ENCODE data around the gene RPIA.

The RPIA gene

DNA sequence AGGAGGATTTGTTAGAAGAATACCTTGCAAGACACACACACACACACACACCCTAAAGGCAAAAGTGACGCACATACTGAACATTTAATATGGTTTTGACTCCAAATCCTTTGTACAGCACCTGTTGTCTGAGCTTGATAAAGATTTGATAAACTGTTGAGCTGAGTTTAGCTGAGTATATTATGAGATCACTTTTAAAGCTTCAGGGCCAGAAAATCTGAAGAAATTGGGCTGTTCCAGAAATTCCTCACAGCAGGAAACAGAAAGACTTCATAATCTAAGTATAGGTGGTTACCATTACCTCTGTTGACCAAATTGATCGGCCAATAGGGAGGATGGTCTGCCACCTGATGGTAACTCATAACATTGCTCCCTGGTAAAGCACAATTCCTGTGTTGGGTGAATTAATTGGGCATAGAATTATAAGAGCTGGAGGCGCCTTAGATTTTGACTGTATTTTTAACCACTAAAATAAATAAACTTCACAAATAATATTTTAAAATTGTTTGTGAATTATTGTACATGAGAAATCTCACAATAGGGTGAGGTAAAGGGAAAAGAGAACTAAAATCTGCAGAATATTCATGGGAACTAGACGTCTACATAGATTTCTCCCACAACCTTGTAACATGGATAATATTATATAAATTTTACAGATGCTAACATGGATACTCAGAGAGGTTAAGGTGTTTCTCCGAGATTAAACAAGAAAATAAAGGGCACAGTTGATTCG is 21.8 kb upstream of the RPIA start:
- CTCF ChIA-PET = interaction anchor here (0.6 to 10.6 kb wide), 20 partner anchors 9 to 123 kb away, joined by 3 to 167 read pairs (median 4); partner anchors contain the start of gene RPIA
- Mint-ChIP-seq H3K9me3 (no peaks in the 10 kb centered on the region), H3K36me3 (no peaks in the 10 kb centered on the region), H3K27ac (no peak overlapping the region), H3K27me3 (no peaks in the 10 kb centered on the region), H3K4me1 (no peaks in the 10 kb centered on the region), H3K4me3 (no peak overlapping the region)
- DNase-seq = peak; percentile 47

DNA sequence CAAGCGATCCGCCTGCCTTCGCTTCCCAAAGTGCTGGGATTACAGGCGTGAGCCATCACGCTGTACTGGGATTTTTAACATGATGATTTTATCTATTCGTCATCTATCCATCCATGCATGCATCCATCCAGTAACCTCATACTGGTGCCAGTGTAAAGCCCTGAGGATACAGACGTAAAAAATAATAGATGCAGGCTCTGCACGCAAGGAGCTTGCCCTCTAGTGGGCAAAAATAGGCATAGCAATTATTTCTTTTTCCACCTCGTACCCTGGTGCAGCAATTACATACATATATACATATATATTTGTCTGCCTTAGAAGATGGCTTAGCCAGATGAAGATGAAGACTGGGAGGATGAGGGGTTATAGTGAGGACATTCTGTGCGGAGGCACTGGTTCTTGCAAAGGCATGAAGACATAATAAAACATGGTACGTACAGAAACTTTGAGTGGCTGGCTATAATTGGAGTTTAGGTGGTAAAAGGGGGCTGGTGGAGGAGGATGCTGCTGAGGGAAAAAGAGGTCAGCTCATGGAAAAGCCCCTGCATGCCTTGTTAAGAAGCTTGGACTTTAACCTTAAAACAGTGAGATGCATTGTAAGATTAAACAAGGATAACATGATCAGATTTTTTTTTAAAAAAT is 19.6 kb upstream of the RPIA start:
- Mint-ChIP-seq H3K4me1 (no peaks in the 10 kb centered on the region), H3K4me3 (no peak overlapping the region), H3K27me3 (no peaks in the 10 kb centered on the region), H3K9me3 (no peaks in the 10 kb centered on the region), H3K27ac (no peak overlapping the region), H3K36me3 (no peaks in the 10 kb centered on the region)
- CTCF ChIA-PET = interaction anchor here (0.6 to 10.6 kb wide), 17 partner anchors 8 to 150 kb away, joined by 3 to 167 read pairs (median 4); no protein-coding TSS in a partner anchor
- no peak for DNase-seq

- Mint-ChIP-seq H3K27me3 (no peaks in the 10 kb centered on the region), H3K4me1 (no peaks in the 10 kb centered on the region), H3K36me3 (no peaks in the 10 kb centered on the region), H3K27ac (no peak overlapping the region), H3K9me3 (no peaks in the 10 kb centered on the region), H3K4me3 (no peak overlapping the region)
- CTCF ChIA-PET = interaction anchor here (1.7 to 10.6 kb wide), 3 partner anchors 19 to 81 kb away, joined by 4 to 167 read pairs (median 10); no protein-coding TSS in a partner anchor
- no peak for DNase-seq
Observed at GRCh38 chr2:88673363-88673762, 18.1 kb upstream of the RPIA start.

GRCh38 chr2:88680266-88680902 is 11.1 kb upstream of the RPIA start:
- H3K4me3 Mint-ChIP-seq = no peak overlapping the region
- H3K27me3 Mint-ChIP-seq = no peaks in the 10 kb centered on the region
- H3K27ac Mint-ChIP-seq = no peak overlapping the region
- CTCF ChIA-PET = interaction anchor here (1.4 to 2.0 kb wide), 3 partner anchors 9 to 13 kb away, joined by 3 to 7 read pairs (median 6); no protein-coding TSS in a partner anchor
- peaks cover 20% of the 10 kb centered on the region for H3K9me3 Mint-ChIP-seq
- DNase-seq = no peak
- H3K36me3 Mint-ChIP-seq = peaks cover 5% of the 10 kb centered on the region
- no peaks in the 10 kb centered on the region for H3K4me1 Mint-ChIP-seq

DNA sequence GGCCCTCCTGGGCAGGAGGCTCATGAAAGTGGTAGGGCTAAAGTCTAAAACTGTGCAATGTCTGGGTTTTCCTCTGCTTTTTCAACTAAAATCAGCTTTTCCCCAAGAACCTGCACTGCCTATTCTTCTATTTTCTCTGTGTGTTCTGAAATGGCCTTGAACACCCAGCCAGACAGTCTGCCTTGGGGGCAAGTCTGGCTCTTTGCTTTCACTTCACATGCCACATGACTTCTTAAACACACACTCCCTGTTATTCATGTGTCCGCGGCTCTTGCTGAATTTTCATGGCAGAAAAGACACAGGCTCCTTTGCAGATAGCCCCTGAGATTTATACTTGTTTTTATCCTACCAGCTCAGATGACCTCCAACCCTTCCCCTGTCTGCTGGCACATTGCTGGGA is 10.6 kb upstream of the RPIA start:
- H3K27ac Mint-ChIP-seq = no peak overlapping the region
- H3K4me3 Mint-ChIP-seq = no peak overlapping the region
- CTCF ChIA-PET = interaction anchor here (1.4 to 2.0 kb wide), 3 partner anchors 9 to 14 kb away, joined by 3 to 7 read pairs (median 6); no protein-coding TSS in a partner anchor
- H3K9me3 Mint-ChIP-seq = peaks cover 23% of the 10 kb centered on the region
- H3K36me3 Mint-ChIP-seq = peaks cover 5% of the 10 kb centered on the region
- H3K4me1 Mint-ChIP-seq = no peaks in the 10 kb centered on the region
- no peaks in the 10 kb centered on the region for H3K27me3 Mint-ChIP-seq
- DNase-seq = no peak

GRCh38 chr2:88683160-88684021 is 8.1 kb upstream of the RPIA start:
- CTCF ChIA-PET = interaction anchor here (1.7 kb wide), 1 partner anchor 13 kb away, joined by 6 read pairs; no protein-coding TSS in a partner anchor
- peaks cover 6% of the 10 kb centered on the region for H3K36me3 Mint-ChIP-seq
- no peaks in the 10 kb centered on the region for H3K27me3 Mint-ChIP-seq
- no peaks in the 10 kb centered on the region for H3K4me1 Mint-ChIP-seq
- no peak for DNase-seq
- no peak overlapping the region for H3K27ac Mint-ChIP-seq
- no peak overlapping the region for H3K4me3 Mint-ChIP-seq
- peaks cover 26% of the 10 kb centered on the region for H3K9me3 Mint-ChIP-seq

- Mint-ChIP-seq H3K36me3 (peaks cover 9% of the 10 kb centered on the region), H3K27me3 (no peaks in the 10 kb centered on the region), H3K4me1 (peaks cover 2% of the 10 kb centered on the region), H3K27ac (no peak overlapping the region), H3K4me3 (no peak overlapping the region), H3K9me3 (peaks cover 28% of the 10 kb centered on the region)
- DNase-seq = no peak
- CTCF ChIA-PET = no interaction called here
Observed at GRCh38 chr2:88684519-88684918, 7.0 kb upstream of the RPIA start.

- peaks cover 30% of the 10 kb centered on the region for H3K9me3 Mint-ChIP-seq
- no peak overlapping the region for H3K4me3 Mint-ChIP-seq
- peaks cover 15% of the 10 kb centered on the region for H3K36me3 Mint-ChIP-seq
- no peaks in the 10 kb centered on the region for H3K27me3 Mint-ChIP-seq
- H3K4me1 Mint-ChIP-seq = peaks cover 20% of the 10 kb centered on the region
- H3K27ac Mint-ChIP-seq = no peak overlapping the region
- CTCF ChIA-PET = interaction anchor here (1.2 to 1.7 kb wide), 2 partner anchors 15 to 17 kb away, joined by 4 to 5 read pairs; no protein-coding TSS in a partner anchor
- DNase-seq = no peak
Observed at GRCh38 chr2:88686320-88686719, 5.2 kb upstream of the RPIA start.

- Mint-ChIP-seq H3K27me3 (no peaks in the 10 kb centered on the region), H3K9me3 (peaks cover 30% of the 10 kb centered on the region), H3K27ac (no peak overlapping the region), H3K4me3 (no peak overlapping the region), H3K4me1 (peaks cover 28% of the 10 kb centered on the region), H3K36me3 (peaks cover 17% of the 10 kb centered on the region)
- DNase-seq = no peak
- CTCF ChIA-PET = no interaction called here
Observed at GRCh38 chr2:88687384-88687783, 4.1 kb upstream of the RPIA start.

- DNase-seq = peak; percentile 65
- CTCF ChIA-PET = interaction anchor here (1.2 to 2.3 kb wide), 2 partner anchors 10 to 100 kb away, joined by 4 to 7 read pairs; no protein-coding TSS in a partner anchor
- peak overlapping the region; percentile 97 for H3K4me3 Mint-ChIP-seq
- H3K27me3 Mint-ChIP-seq = no peaks in the 10 kb centered on the region
- peaks cover 47% of the 10 kb centered on the region for H3K4me1 Mint-ChIP-seq
- peaks cover 8% of the 10 kb centered on the region for H3K9me3 Mint-ChIP-seq
- H3K36me3 Mint-ChIP-seq = peaks cover 14% of the 10 kb centered on the region
- peak overlapping the region; percentile 96 for H3K27ac Mint-ChIP-seq
Observed at GRCh38 chr2:88690591-88691338, 708 bp upstream of the RPIA start.

DNA sequence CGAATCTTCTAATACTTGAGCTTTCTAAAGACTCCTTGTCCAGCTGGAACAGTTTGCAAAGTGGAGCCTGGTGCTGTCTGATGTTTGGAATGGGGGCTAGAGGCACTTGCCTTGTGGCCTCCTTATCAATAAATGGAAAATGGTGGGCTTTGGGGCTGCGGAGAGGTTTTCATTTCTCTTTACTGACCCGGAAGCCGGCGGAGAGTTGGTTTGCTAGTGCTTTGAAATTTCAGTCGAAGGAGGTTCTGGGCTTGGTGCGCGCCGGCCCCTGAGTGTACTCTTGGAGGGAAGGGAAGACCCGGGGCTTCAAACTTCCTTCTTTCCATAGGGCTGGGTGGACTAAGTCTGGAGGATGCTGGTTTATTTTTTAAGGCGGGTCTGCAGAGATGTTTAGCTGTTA is 714 bp downstream of the RPIA start:
- Mint-ChIP-seq H3K4me3 (peak overlapping the region; percentile 97), H3K27me3 (no peaks in the 10 kb centered on the region), H3K27ac (peak overlapping the region; percentile 96), H3K4me1 (peaks cover 53% of the 10 kb centered on the region), H3K36me3 (peaks cover 12% of the 10 kb centered on the region), H3K9me3 (peaks cover 8% of the 10 kb centered on the region)
- DNase-seq = peak; percentile 66
- CTCF ChIA-PET = interaction anchor here (0.6 to 2.3 kb wide), 9 partner anchors 9 to 101 kb away, joined by 3 to 7 read pairs (median 4); no protein-coding TSS in a partner anchor

- CTCF ChIA-PET = interaction anchor here (0.9 kb wide), 1 partner anchor 147 kb away, joined by 3 read pairs; no protein-coding TSS in a partner anchor
- Mint-ChIP-seq H3K4me3 (no peak overlapping the region), H3K9me3 (peaks cover 5% of the 10 kb centered on the region), H3K36me3 (peaks cover 20% of the 10 kb centered on the region), H3K27ac (peak overlapping the region; percentile 13), H3K4me1 (peaks cover 58% of the 10 kb centered on the region), H3K27me3 (no peaks in the 10 kb centered on the region)
- DNase-seq = no peak
Observed at GRCh38 chr2:88693911-88694414, 2.5 kb downstream of the RPIA start.

DNA sequence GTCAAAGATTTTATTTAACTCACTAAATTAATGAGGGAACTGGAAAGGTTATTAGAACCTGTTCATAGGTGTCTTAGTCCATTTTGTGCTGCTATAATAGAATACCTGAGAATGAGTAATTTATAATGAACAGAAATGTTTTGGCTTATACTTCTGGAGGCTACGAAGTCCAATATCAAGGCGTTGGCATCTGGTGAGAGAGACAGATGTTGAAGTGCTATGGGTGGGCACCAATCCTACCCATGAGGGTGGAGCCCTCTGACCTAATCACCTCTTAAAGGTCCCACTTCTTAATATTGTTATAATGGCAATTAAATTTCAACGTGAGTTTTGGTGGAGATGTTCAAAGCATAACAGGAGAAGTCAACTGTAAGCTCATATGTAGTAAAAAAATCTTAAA is 5.1 kb downstream of the RPIA start:
- no peaks in the 10 kb centered on the region for H3K9me3 Mint-ChIP-seq
- H3K27ac Mint-ChIP-seq = no peak overlapping the region
- CTCF ChIA-PET = no interaction called here
- H3K27me3 Mint-ChIP-seq = no peaks in the 10 kb centered on the region
- peaks cover 24% of the 10 kb centered on the region for H3K36me3 Mint-ChIP-seq
- H3K4me1 Mint-ChIP-seq = peaks cover 37% of the 10 kb centered on the region
- DNase-seq = no peak
- H3K4me3 Mint-ChIP-seq = no peak overlapping the region
